ENCODE data around the gene IL12RB2. TPM values are rescaled to one million over a fixed set of nuclear protein-coding genes. Genes with fewer than 3 reads are reported as not detected.

Gene IL12RB2
- total and polyA plus RNA-seq, 2 experiments from 2014 or later: 0.79 to 1.7 TPM

GRCh38 chr1:67299296-67299695, 8.4 kb upstream of the IL12RB2 start (continued):
- no peak for TF ChIP-seq ZNF462 (CRISPR knock-in tag; IDR thresholded peaks at IDR 0.05)

- Histone ChIP-seq H3K4me1 (ENCODE audit: insufficient read depth) (no peaks in the 10 kb centered on the region), H3K4me3 (no peak overlapping the region), H3K79me2 (replicated peaks; ENCODE audit: insufficient read depth) (no peaks in the 10 kb centered on the region), H3K27ac (ENCODE audit: low read depth) (no peak overlapping the region), H3K27me3 (ENCODE audit: insufficient read depth) (peaks cover under 1% of the 10 kb centered on the region; the same call in 1 of the 2 replicates), H3K4me2 (no peak overlapping the region), H3K9me2 (ENCODE audit: insufficient read depth) (0 out of 2 replicates have a peak, but pooled peaks cover 4% of the 10 kb centered on the region), H2AFZ (no peak overlapping the region), H3F3A (replicated peaks; ENCODE audit: low read depth) (no peaks in the 10 kb centered on the region), H4K20me1 (replicated peaks; ENCODE audit: insufficient read depth) (no peaks in the 10 kb centered on the region), H3K36me3 (ENCODE audit: insufficient read depth) (no peaks in the 10 kb centered on the region)
- no peaks in the 10 kb centered on the region for H3K36me3 Mint-ChIP-seq (ENCODE audit: low read depth)
- H3K4me1 Mint-ChIP-seq: peaks cover 9% of the 10 kb centered on the region; the same call in 2 of the 3 replicates
- TF ChIP-seq ZNF114 (CRISPR knock-in tag; IDR thresholded peaks at IDR 0.05) (no peak), JUNB (IDR thresholded peaks at IDR 0.05; ENCODE audit: unreplicated experiment) (no peak), POLR2AphosphoS5 (IDR thresholded peaks at IDR 0.05; ENCODE audit: low read depth) (no peak), REST (IDR thresholded peaks at IDR 0.05; ENCODE audit: unreplicated experiment) (no peak), EZH2 (IDR thresholded peaks at IDR 0.05; ENCODE audit: low read depth, unreplicated experiment) (no peak)
- H3K27ac Mint-ChIP-seq: no peak overlapping the region
- DNase-seq (ENCODE audit: low spot score) (no peak), ATAC-seq (no peak)
- no peaks in the 10 kb centered on the region for H3K9me3 Mint-ChIP-seq
- H3K27me3 Mint-ChIP-seq (ENCODE audit: insufficient read depth, low read depth, poor library complexity): peaks cover 4% of the 10 kb centered on the region
- no peak overlapping the region for H3K4me3 Mint-ChIP-seq
These were observed 7.1 kb upstream of the IL12RB2 start for GRCh38 chr1:67300561-67300960.
